ENCODE results near the gene CBS. TPM values are rescaled to one million over a fixed set of nuclear protein-coding genes. Genes with fewer than 3 reads are reported as not detected.
"Not testable (repeated sequence)": the region's sequence is repeated elsewhere in the genome, so short reads cannot be mapped to it uniquely, and the experiment has no call there.

The CBS gene
- total and polyA plus RNA-seq, 5 donors from 2014 or later, result 0.20 TPM; not detected in 4

GRCh38 chr21:43062955-43063664 is 12.5 kb downstream of the CBS start:
- not testable (repeated sequence) for H3K4me3 Mint-ChIP-seq; ATAC-seq (ENCODE audit: low read depth in 2 of 2)

GRCh38 chr21:43053112-43053511 is 22.5 kb downstream of the CBS start:
- not testable (repeated sequence) for H3K27me3 ChIP-seq (ENCODE audit: control insufficient read depth, insufficient read depth, low read length); H3K4me3 ChIP-seq (ENCODE audit: low read depth, low read length); H3K9me3 ChIP-seq (ENCODE audit: control insufficient read depth in 2 of 2, low read length in 2 of 2); ATAC-seq (ENCODE audit: low read depth in 2 of 2); H3K4me1 Mint-ChIP-seq; H3K36me3 Mint-ChIP-seq; DNase-seq; H3K27ac Mint-ChIP-seq; H3K4me3 Mint-ChIP-seq; H3K4me1 ChIP-seq (ENCODE audit: control insufficient read depth, insufficient read depth, low read length, poor library complexity, severe bottlenecking); H3K36me3 ChIP-seq (ENCODE audit: control insufficient read depth, insufficient read depth, low read length); H3K27me3 Mint-ChIP-seq; H3K27ac ChIP-seq (ENCODE audit: insufficient read depth, low read length, poor library complexity, severe bottlenecking); H3K9me3 Mint-ChIP-seq

More at GRCh38 chr21:43062955-43063664, 12.5 kb downstream of the CBS start:
- H3K27me3 Mint-ChIP-seq; H3K27ac Mint-ChIP-seq; H3K4me1 Mint-ChIP-seq; H3K27ac ChIP-seq (ENCODE audit: insufficient read depth, low read length, poor library complexity, severe bottlenecking); H3K4me3 ChIP-seq (ENCODE audit: low read depth, low read length); DNase-seq; H3K4me1 ChIP-seq (ENCODE audit: control insufficient read depth, insufficient read depth, low read length, poor library complexity, severe bottlenecking); H3K27me3 ChIP-seq (ENCODE audit: control insufficient read depth, insufficient read depth, low read length); H3K36me3 Mint-ChIP-seq; H3K9me3 ChIP-seq (ENCODE audit: control insufficient read depth in 2 of 2, low read length in 2 of 2); H3K9me3 Mint-ChIP-seq; H3K36me3 ChIP-seq (ENCODE audit: control insufficient read depth, insufficient read depth, low read length): not testable (repeated sequence)

GRCh38 chr21:43045876-43046821 is 29.5 kb downstream of the CBS start:
- not testable (repeated sequence) for H3K36me3 Mint-ChIP-seq; H3K4me3 ChIP-seq (ENCODE audit: low read depth, low read length); H3K27me3 Mint-ChIP-seq; H3K4me1 ChIP-seq (ENCODE audit: control insufficient read depth, insufficient read depth, low read length, poor library complexity, severe bottlenecking); H3K27ac ChIP-seq (ENCODE audit: insufficient read depth, low read length, poor library complexity, severe bottlenecking); H3K27me3 ChIP-seq (ENCODE audit: control insufficient read depth, insufficient read depth, low read length); H3K36me3 ChIP-seq (ENCODE audit: control insufficient read depth, insufficient read depth, low read length); H3K4me1 Mint-ChIP-seq; H3K9me3 ChIP-seq (ENCODE audit: control insufficient read depth in 2 of 2, low read length in 2 of 2); H3K9me3 Mint-ChIP-seq
- DNase-seq (peak in 1 of 3 donors; percentile 40), ATAC-seq (ENCODE audit: low read depth in 2 of 2) (peak in 1 of 2 donors; percentile 26)
- Mint-ChIP-seq H3K4me3 (peak overlapping the region in 1 of 4 donors; percentile 36), H3K27ac (peak overlapping the region in 1 of 3 donors; percentile 91)

GRCh38 chr21:43045165-43045875 is 30.3 kb downstream of the CBS start:
- not testable (repeated sequence) for H3K36me3 Mint-ChIP-seq
- peak in 2 of 3 donors; percentile 16 to 51 for DNase-seq
- peak overlapping the region in 2 of 3 donors; percentile 73 to 91 for H3K27ac Mint-ChIP-seq

GRCh38 chr21:43044547-43044946 is 31.1 kb downstream of the CBS start:
- DNase-seq, result peak in 1 of 3 donors; percentile 3
- not testable (repeated sequence) for ATAC-seq (ENCODE audit: low read depth in 2 of 2); H3K4me3 ChIP-seq (ENCODE audit: low read depth, low read length); H3K27me3 Mint-ChIP-seq; H3K27me3 ChIP-seq (ENCODE audit: control insufficient read depth, insufficient read depth, low read length); H3K36me3 ChIP-seq (ENCODE audit: control insufficient read depth, insufficient read depth, low read length); H3K9me3 ChIP-seq (ENCODE audit: control insufficient read depth in 2 of 2, low read length in 2 of 2); H3K4me1 ChIP-seq (ENCODE audit: control insufficient read depth, insufficient read depth, low read length, poor library complexity, severe bottlenecking); H3K9me3 Mint-ChIP-seq; H3K4me1 Mint-ChIP-seq; H3K27ac Mint-ChIP-seq; H3K36me3 Mint-ChIP-seq; H3K27ac ChIP-seq (ENCODE audit: insufficient read depth, low read length, poor library complexity, severe bottlenecking); H3K4me3 Mint-ChIP-seq

More at GRCh38 chr21:43045165-43045875, 30.3 kb downstream of the CBS start:
- not testable (repeated sequence) for H3K27ac ChIP-seq (ENCODE audit: insufficient read depth, low read length, poor library complexity, severe bottlenecking); H3K36me3 ChIP-seq (ENCODE audit: control insufficient read depth, insufficient read depth, low read length); H3K9me3 ChIP-seq (ENCODE audit: control insufficient read depth in 2 of 2, low read length in 2 of 2); H3K4me3 ChIP-seq (ENCODE audit: low read depth, low read length); H3K4me1 Mint-ChIP-seq; H3K9me3 Mint-ChIP-seq; H3K27me3 ChIP-seq (ENCODE audit: control insufficient read depth, insufficient read depth, low read length); H3K4me1 ChIP-seq (ENCODE audit: control insufficient read depth, insufficient read depth, low read length, poor library complexity, severe bottlenecking); H3K27me3 Mint-ChIP-seq
- H3K4me3 Mint-ChIP-seq, result peak overlapping the region in 3 of 4 donors; percentile 59 to 87 (median 78)
- ATAC-seq (ENCODE audit: low read depth in 2 of 2), result peak; percentile 66 to 67

- H3K36me3 Mint-ChIP-seq; ATAC-seq (ENCODE audit: low read depth in 2 of 2); H3K27ac Mint-ChIP-seq: not testable (repeated sequence)
Observed at GRCh38 chr21:43043291-43043690, 32.3 kb downstream of the CBS start.

GRCh38 chr21:43042169-43042568 is 33.5 kb downstream of the CBS start:
- not testable (repeated sequence) for H3K27ac ChIP-seq (ENCODE audit: insufficient read depth, low read length, poor library complexity, severe bottlenecking); DNase-seq; H3K27ac Mint-ChIP-seq; H3K4me1 ChIP-seq (ENCODE audit: control insufficient read depth, insufficient read depth, low read length, poor library complexity, severe bottlenecking); H3K36me3 ChIP-seq (ENCODE audit: control insufficient read depth, insufficient read depth, low read length); H3K27me3 ChIP-seq (ENCODE audit: control insufficient read depth, insufficient read depth, low read length); H3K4me3 Mint-ChIP-seq; H3K9me3 Mint-ChIP-seq; H3K4me1 Mint-ChIP-seq; H3K36me3 Mint-ChIP-seq; H3K27me3 Mint-ChIP-seq; H3K9me3 ChIP-seq (ENCODE audit: control insufficient read depth in 2 of 2, low read length in 2 of 2); H3K4me3 ChIP-seq (ENCODE audit: low read depth, low read length); ATAC-seq (ENCODE audit: low read depth in 2 of 2)

More at GRCh38 chr21:43043291-43043690, 32.3 kb downstream of the CBS start:
- not testable (repeated sequence) for H3K9me3 Mint-ChIP-seq; H3K27me3 Mint-ChIP-seq; H3K9me3 ChIP-seq (ENCODE audit: control insufficient read depth in 2 of 2, low read length in 2 of 2); H3K4me3 Mint-ChIP-seq; H3K27ac ChIP-seq (ENCODE audit: insufficient read depth, low read length, poor library complexity, severe bottlenecking); H3K27me3 ChIP-seq (ENCODE audit: control insufficient read depth, insufficient read depth, low read length); H3K4me3 ChIP-seq (ENCODE audit: low read depth, low read length); H3K4me1 ChIP-seq (ENCODE audit: control insufficient read depth, insufficient read depth, low read length, poor library complexity, severe bottlenecking); H3K36me3 ChIP-seq (ENCODE audit: control insufficient read depth, insufficient read depth, low read length); H3K4me1 Mint-ChIP-seq; DNase-seq
